Heart left ventricle (tissue), 13 donors: ENCODE measurements around the gene REXO1.

Experiments
- POLR2A ChIP-seq, 2 donors: fragments of 450-650 bp; IDR thresholded peaks; one replicate each; pipeline ENCODE4 v1.6.1; 2017; ENCODE audit warnings: antibody characterized with exemption in 2 of 2, mild to moderate bottlenecking in 2 of 2, moderate library complexity in 2 of 2
- TF ChIP-seq, protein P1 (sequence below), 12 donors: fragments of 200-600 bp; sonication (generic) in 4 of 12; IDR thresholded peaks; one replicate each; pipeline versions ENCODE4 v1.5.0 to v1.8.0; 2018 to 2022; ENCODE audit warnings: antibody characterized with exemption in 12 of 12, mild to moderate bottlenecking in 5 of 12
- donor health status: ischemic (EF 13 %, LVEDD 7.1; RV severe dilation, severe dysfunction).
- donor health status: DM: no; HTN: yes; CAD: no.
- donor health status: DM: no; HTN: no; CAD: no.
- donor health status: ischemic (EF 25% LVEDD 6.9; RV normal size, moderate dysfunction).
- donor health status: ischemic (EF 25% LVEDD 5.7; RV mildly dilated, moderate dysfunction).
- donor health status: ischemic (EF 35%, LVEDD 5.7; RV mildly dilated, moderate dysfunction).
- donor health status: nonischemic (EF 11% LVEDD 7.7; RV severe dilation, severe dysfunction).
- donor health status: DM: yes; HTN: yes; CAD: no.
- donor health status: PGD.
- donor health status: ischemic (EF 29% LVEDD 5.4; RV normal size, mild dysfunction).
- donor health status: nonischemic (EF 23%, LVEDD 6.1; RV moderate dilation, normal function).

DNA sequence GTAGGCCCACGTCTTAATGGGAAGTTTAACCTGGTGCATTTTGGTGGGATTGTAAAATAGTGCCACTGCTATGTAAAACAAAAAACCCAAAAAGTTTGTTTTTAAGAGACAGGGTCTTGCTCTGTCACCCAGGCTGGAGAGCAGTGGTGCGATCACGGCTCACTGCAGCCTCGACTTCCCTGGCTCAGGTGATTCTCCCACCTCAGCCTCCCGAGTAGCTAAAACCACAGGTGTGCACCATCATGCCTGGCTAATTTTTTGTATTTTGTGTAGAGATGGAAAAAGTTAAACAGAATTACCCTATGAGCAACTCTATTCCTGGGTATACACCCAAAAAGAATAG, 820 bp upstream of the REXO1 start:
- TF ChIP-seq, protein P1, sequence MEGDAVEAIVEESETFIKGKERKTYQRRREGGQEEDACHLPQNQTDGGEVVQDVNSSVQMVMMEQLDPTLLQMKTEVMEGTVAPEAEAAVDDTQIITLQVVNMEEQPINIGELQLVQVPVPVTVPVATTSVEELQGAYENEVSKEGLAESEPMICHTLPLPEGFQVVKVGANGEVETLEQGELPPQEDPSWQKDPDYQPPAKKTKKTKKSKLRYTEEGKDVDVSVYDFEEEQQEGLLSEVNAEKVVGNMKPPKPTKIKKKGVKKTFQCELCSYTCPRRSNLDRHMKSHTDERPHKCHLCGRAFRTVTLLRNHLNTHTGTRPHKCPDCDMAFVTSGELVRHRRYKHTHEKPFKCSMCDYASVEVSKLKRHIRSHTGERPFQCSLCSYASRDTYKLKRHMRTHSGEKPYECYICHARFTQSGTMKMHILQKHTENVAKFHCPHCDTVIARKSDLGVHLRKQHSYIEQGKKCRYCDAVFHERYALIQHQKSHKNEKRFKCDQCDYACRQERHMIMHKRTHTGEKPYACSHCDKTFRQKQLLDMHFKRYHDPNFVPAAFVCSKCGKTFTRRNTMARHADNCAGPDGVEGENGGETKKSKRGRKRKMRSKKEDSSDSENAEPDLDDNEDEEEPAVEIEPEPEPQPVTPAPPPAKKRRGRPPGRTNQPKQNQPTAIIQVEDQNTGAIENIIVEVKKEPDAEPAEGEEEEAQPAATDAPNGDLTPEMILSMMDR (IDR thresholded peaks at IDR 0.05), result no peak
- no peak for TF ChIP-seq POLR2A (IDR thresholded peaks at IDR 0.05)
